Body of pancreas (tissue), 4 donors: ENCODE results near the gene FILIP1L. TPM values are rescaled to one million over a fixed set of nuclear protein-coding genes. Genes with fewer than 3 reads are reported as not detected.

Experiments
- ATAC-seq: fragments of 150-250 bp; one replicate; pipeline ENCODE4 v1.9.1; 2016
- DNase-seq, 4 donors: peaks; one replicate each; pipeline ENCODE4 v3.0.0-alpha.2; 2019
- H3K27ac ChIP-seq, 4 donors: fragments of 200-600 bp; sonication (generic); 1 replicate in 3 of 4; 2 replicates in 1 of 4; pipeline versions ENCODE4 v1.5.1 to v1.6.1; 2016 to 2019; ENCODE audit warnings: mild to moderate bottlenecking in 1 of 4, mixed read lengths in 1 of 4, moderate library complexity in 1 of 4
- H3K27me3 ChIP-seq, 2 donors: fragments of 200-600 bp; sonication (generic); one replicate each; pipeline ENCODE4 v1.6.0; 2016; ENCODE audit warnings: mild to moderate bottlenecking in 1 of 2
- H3K36me3 ChIP-seq, 2 donors: fragments of 200-600 bp; sonication (generic); replicated peaks in 1 of 2; 2 replicates each; pipeline ENCODE4 v1.5.1; 2016; ENCODE audit warnings: low read depth in 2 of 2; ENCODE audit not compliant: insufficient read depth in 1 of 2
- H3K4me1 ChIP-seq: fragments of 200-600 bp; sonication (generic); one replicate; pipeline ENCODE4 v1.6.0; 2016
- H3K4me3 ChIP-seq, 2 donors: fragments of 200-600 bp; sonication (generic); 1 replicate in 1 of 2; 2 replicates in 1 of 2; pipeline ENCODE4 v1.5.1; 2016 to 2019
- H3K9me3 ChIP-seq, 3 donors: fragments of 200-600 bp; sonication (generic); 1 replicate in 2 of 3; 2 replicates in 1 of 3; pipeline ENCODE4 v1.5.1; 2016
- POLR2A ChIP-seq, 3 donors: fragments of 450-650 bp; IDR thresholded peaks; one replicate each; pipeline ENCODE4 v1.6.1; 2016; ENCODE audit warnings: antibody characterized with exemption in 3 of 3, mild to moderate bottlenecking in 2 of 3
- WGBS, 2 donors: methylation state at CpG; one replicate each; pipeline ENCODE4 v1.1.5; 2017; 5-methylcytosine and 5-hydroxymethylcytosine counted together
- intact Hi-C: fragments of 100-400 bp; cut with DNase I; formaldehyde crosslinking; loops from one replicate; pipeline ENCODE4 v1.15.1; 2023
- total RNA-seq, 2 donors: library from RNA; depleted of rRNA; stranded (reverse); fragments of >200 nt; gene quantifications; one replicate each; pipeline ENCODE4 v1.1.0, GENCODE V29; 2016
- TF ChIP-seq, protein P1 (sequence below), 7 experiments: fragments of 450-650 bp in 4 of 7; fragments of 200-600 bp in 3 of 7; sonication (generic) in 3 of 7; IDR thresholded peaks; one replicate each; pipeline ENCODE4 v1.5.1; 2016 to 2019; ENCODE audit warnings: antibody characterized with exemption in 7 of 7

FILIP1L gene
- total RNA-seq, 2 donors from 2014 or later, result 27.8 to 47.8 TPM

- 89 to 96% methylated on average over 1 of the region's 1 CpG for WGBS, 2 donors
- peaks cover 12% of the 10 kb centered on the region for H3K4me1 ChIP-seq
- TF ChIP-seq, protein P1, sequence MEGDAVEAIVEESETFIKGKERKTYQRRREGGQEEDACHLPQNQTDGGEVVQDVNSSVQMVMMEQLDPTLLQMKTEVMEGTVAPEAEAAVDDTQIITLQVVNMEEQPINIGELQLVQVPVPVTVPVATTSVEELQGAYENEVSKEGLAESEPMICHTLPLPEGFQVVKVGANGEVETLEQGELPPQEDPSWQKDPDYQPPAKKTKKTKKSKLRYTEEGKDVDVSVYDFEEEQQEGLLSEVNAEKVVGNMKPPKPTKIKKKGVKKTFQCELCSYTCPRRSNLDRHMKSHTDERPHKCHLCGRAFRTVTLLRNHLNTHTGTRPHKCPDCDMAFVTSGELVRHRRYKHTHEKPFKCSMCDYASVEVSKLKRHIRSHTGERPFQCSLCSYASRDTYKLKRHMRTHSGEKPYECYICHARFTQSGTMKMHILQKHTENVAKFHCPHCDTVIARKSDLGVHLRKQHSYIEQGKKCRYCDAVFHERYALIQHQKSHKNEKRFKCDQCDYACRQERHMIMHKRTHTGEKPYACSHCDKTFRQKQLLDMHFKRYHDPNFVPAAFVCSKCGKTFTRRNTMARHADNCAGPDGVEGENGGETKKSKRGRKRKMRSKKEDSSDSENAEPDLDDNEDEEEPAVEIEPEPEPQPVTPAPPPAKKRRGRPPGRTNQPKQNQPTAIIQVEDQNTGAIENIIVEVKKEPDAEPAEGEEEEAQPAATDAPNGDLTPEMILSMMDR (IDR thresholded peaks at IDR 0.05), result no peak
- TF ChIP-seq POLR2A (IDR thresholded peaks at IDR 0.05), result no peak
- no peak overlapping the region for H3K4me3 ChIP-seq
- H3K36me3 ChIP-seq, result no peaks in the 10 kb centered on the region
- ATAC-seq, result no peak
- no peak for DNase-seq
- H3K9me3 ChIP-seq, result no peaks in the 10 kb centered on the region
- no peaks in the 10 kb centered on the region for H3K27me3 ChIP-seq
- no peak overlapping the region for H3K27ac ChIP-seq
- intact Hi-C loops, result no loop called here
Measured at GRCh38 chr3:99852851-99853250, 261.4 kb downstream of the FILIP1L start.

- no peak for DNase-seq
- Histone ChIP-seq H3K27me3 (no peaks in the 10 kb centered on the region), H3K9me3 (no peaks in the 10 kb centered on the region), H3K4me1 (peaks cover 12% of the 10 kb centered on the region), H3K36me3 (no peaks in the 10 kb centered on the region), H3K27ac (no peak overlapping the region), H3K4me3 (no peak overlapping the region)
- WGBS, 2 donors, result 92 to 94% methylated on average over 1 of the region's 1 CpG
- intact Hi-C loops, result no loop called here
- TF ChIP-seq, protein P1 (IDR thresholded peaks at IDR 0.05), result no peak
- TF ChIP-seq POLR2A (IDR thresholded peaks at IDR 0.05), result no peak
- no peak for ATAC-seq
Measured at GRCh38 chr3:99851955-99852354, 262.3 kb downstream of the FILIP1L start.

DNA sequence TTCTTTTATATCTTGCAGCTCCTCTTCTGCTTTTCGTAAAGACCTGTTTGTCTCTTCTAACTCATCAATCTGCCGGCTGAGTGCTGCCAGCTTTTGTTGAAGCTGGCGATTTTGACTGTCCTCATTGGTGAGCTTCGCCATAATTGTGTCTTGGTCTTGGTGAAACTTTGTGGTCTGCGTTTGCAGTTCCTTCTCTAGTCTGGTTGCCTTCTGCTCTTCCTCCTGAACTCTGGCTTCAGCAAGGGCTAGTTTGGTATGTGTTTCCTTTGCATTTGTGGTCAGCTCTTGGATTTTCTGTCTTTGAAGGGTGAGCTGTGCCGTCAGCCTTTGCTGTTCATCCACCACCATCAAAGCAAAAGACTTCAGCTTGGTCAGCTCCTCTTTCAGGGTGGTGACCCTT is 263.7 kb downstream of the FILIP1L start:
- no peak overlapping the region for H3K4me3 ChIP-seq
- ATAC-seq (no peak), DNase-seq (no peak)
- intact Hi-C loops, result no loop called here
- TF ChIP-seq, protein P1 (IDR thresholded peaks at IDR 0.05), result no peak
- no peak for TF ChIP-seq POLR2A (IDR thresholded peaks at IDR 0.05)
- no peak overlapping the region for H3K27ac ChIP-seq
- H3K4me1 ChIP-seq, result peaks cover 6% of the 10 kb centered on the region
- no peaks in the 10 kb centered on the region for H3K9me3 ChIP-seq
- no peaks in the 10 kb centered on the region for H3K27me3 ChIP-seq
- WGBS, 2 donors, result 76 to 97% methylated on average over 6 of the region's 6 CpGs
- H3K36me3 ChIP-seq, result no peaks in the 10 kb centered on the region

- WGBS, 2 donors, result 90 to 92% methylated on average over 6 of the region's 6 CpGs
- H3K4me3 ChIP-seq, result no peak overlapping the region
- peaks cover 13% of the 10 kb centered on the region for H3K4me1 ChIP-seq
- no peaks in the 10 kb centered on the region for H3K9me3 ChIP-seq
- no peaks in the 10 kb centered on the region for H3K36me3 ChIP-seq
- TF ChIP-seq, protein P1 (IDR thresholded peaks at IDR 0.05), result no peak
- no peak for TF ChIP-seq POLR2A (IDR thresholded peaks at IDR 0.05)
- DNase-seq (no peak), ATAC-seq (no peak)
- no peaks in the 10 kb centered on the region for H3K27me3 ChIP-seq
- no peak overlapping the region for H3K27ac ChIP-seq
- intact Hi-C loops, result loop anchor here (5.0 kb wide), 1 partner anchor 404 kb away; no protein-coding TSS in a partner anchor
Measured at GRCh38 chr3:99848433-99848832, 265.9 kb downstream of the FILIP1L start.

GRCh38 chr3:99846477-99847160 is 267.7 kb downstream of the FILIP1L start:
- peaks cover 20% of the 10 kb centered on the region for H3K4me1 ChIP-seq
- no peaks in the 10 kb centered on the region for H3K9me3 ChIP-seq
- WGBS, 2 donors, result 38 to 46% methylated on average over 6 of the region's 6 CpGs
- no peak for TF ChIP-seq POLR2A (IDR thresholded peaks at IDR 0.05)
- TF ChIP-seq, protein P1 (IDR thresholded peaks at IDR 0.05), result no peak
- DNase-seq, result peak in 1 of 4 donors; percentile 20
- no peaks in the 10 kb centered on the region for H3K27me3 ChIP-seq
- H3K4me3 ChIP-seq, result no peak overlapping the region
- ATAC-seq, result peak; percentile 40
- H3K27ac ChIP-seq, result peak overlapping the region in 1 of 4 donors; percentile 4
- intact Hi-C loops, result loop anchor here (5.0 kb wide), 1 partner anchor 406 kb away; no protein-coding TSS in a partner anchor
- H3K36me3 ChIP-seq, result no peaks in the 10 kb centered on the region
